Activated CD4-positive, alpha-beta T cell treated with anti-CD3 and anti-CD28 coated beads for 24 hours (primary cell): ENCODE results near the gene TTLL8.

ENCODE experiments used
- DNase-seq, 2 donors: peaks; one replicate each; pipeline ENCODE4 v3.0.0-alpha.2; 2020; ENCODE audit warnings: low read depth in 2 of 2

TTLL8 gene

DNA sequence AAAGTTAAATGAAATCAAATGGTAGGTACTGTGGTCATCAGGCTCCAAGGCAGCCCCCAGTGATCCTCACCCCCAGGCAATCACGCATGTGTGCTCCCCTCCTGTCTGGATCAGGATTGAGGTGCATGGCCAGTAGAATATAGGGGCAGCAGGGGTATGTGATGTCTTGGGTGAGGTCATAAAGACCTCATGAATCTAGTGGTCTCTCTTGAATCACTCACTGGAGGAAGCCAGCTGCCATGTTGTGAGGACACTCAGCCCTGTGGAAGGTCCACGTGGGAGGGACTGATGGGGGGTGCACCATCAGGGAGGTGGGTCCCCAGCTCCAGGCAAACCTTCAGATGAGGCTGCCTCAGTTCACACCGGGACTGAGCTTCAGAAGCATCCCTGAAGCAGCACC, 38.8 kb downstream of the TTLL8 start:
- no peak for DNase-seq

DNA sequence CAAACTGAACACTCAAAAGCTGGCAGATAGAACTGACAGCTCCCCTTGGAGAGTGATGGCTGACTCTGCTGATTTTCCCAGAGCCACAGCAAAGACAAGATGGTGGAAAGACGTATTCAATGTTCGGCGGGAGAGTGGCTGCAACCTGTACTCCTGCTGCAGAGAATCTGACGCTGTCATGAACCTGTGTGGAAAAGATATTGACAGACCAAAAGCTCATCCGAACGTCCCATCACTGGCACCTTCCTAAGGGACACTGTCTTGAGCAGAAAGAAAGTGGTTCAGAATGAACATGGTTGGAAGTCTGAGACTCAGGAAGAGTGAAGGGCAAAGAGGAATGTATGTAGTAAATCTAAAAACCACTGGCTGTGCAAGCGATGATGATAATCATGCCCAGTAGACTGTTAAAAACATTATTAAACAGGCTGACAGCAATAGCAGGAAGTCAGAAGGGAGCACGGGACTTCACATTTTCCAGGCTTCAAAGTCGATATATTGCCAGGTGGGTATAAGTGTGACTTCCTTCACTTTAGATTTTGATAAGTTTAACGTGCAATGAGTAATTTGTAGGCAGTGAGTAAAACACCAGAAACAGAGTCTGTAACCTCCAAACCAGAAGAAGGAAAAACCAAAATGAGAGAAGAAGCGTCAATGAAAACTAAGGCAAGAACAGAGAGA, 39.4 kb downstream of the TTLL8 start:
- DNase-seq = no peak

- no peak for DNase-seq
Measured at GRCh38 chr22:50017701-50018224, 40.3 kb downstream of the TTLL8 start.

DNA sequence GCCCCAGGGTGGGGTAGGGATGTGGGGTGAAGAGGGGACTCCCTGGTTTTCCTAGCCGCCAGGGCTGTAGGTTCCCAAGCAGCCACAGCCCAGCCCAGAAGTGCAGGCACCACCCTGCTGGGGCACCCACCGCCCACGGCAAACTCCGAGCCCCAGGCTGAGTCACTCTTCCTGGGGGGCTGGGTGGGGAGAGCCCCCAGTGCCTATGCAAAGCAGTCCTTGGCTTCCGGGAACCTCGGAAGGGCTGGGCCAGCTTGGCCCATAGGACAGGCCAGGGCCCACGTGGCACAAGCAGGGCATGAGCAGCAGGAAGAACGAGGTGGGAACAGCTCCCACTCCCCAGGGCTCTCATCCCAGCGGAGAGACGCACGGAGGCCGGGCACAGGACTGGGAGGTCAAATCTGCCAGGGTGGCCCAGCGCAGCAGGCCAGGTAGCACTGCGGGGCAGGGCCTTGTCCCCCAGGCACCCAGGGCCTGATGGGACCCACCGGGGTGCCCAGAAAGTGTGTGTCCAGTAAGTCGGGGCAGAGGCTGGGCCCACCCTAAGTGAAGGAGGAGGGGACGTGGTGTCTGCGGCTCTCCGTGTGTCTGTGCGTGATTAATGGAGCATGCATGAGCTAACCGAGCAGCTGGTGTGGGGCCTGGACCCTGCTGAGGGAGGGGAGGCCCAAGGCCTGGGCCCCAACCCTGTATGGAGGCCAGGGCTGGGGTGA, 41.0 kb downstream of the TTLL8 start:
- peak; percentile 69 to 80 for DNase-seq

DNA sequence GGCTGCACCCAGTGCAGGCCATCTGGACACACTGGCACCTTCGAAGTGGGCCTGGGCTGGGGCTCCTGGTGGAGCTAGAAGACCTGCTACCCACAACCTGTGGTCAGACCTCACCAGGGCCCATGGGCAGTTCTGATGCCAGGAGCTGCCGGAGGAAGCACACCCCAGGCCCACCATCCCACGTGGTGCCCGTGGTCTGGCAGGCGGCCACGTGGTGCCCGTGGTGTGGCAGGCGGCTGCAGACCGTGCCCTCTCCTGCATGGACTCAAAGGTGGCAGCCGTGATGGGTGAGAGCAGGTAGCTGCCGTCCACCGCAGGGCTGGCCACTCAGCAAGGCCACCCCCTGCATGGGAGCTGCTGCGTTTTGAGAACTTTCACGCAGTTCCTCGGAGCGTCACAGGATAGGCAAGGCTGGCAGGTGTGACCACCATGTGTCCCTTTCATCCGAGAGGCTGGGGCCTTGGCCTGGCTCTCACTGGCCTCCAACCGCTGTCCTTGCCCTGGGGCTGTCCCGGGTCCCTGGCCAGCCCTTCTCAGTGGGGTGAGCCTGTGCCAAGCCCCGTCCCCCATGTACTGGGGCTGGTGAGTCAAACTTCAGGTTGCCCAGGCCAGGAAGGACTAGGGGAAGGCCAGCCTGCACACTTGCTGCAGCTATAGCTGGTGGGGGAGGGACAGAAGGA, 41.6 kb downstream of the TTLL8 start:
- no peak for DNase-seq

DNA sequence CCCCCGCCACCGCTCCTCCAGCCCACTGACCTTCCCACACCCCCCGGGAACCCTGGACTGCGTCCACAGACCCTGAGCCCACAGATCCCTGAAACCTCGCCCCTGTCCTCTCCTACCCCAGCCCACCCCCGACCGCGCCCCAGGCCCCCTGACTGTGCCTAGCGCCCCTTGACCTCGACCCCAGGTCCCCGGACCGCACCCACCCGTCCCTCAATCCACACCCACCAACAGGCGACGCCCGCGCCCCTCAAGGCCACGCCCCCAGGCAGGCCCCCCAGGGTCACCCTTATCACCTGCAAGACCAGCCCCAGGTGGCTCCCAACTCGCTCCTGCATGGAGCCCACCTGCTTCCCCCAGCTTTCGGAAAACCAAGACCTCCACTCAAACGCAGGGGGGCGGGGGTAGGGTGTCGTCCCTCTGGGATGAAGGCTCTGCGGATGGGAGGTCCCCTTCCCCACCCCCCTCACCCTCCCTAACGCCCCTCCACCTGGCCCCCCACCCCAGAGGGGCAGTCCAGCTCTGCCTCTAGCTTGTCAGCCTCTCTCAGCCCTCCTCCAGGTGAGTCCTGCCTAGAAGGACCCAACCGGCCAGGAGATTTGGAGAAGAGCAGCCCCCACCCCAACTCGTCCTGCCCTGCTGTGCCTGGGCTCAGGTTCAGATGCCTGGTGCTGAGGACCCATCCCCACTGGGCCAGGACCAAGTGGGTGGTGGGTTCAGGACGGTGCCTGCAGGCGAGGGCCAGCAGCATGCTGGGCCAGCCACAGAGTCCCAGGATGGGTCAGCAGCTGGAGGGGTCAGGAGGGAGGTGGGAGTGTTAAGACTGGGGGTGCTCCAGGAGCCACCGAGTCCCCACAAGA, 42.4 kb downstream of the TTLL8 start:
- DNase-seq = no peak

DNA sequence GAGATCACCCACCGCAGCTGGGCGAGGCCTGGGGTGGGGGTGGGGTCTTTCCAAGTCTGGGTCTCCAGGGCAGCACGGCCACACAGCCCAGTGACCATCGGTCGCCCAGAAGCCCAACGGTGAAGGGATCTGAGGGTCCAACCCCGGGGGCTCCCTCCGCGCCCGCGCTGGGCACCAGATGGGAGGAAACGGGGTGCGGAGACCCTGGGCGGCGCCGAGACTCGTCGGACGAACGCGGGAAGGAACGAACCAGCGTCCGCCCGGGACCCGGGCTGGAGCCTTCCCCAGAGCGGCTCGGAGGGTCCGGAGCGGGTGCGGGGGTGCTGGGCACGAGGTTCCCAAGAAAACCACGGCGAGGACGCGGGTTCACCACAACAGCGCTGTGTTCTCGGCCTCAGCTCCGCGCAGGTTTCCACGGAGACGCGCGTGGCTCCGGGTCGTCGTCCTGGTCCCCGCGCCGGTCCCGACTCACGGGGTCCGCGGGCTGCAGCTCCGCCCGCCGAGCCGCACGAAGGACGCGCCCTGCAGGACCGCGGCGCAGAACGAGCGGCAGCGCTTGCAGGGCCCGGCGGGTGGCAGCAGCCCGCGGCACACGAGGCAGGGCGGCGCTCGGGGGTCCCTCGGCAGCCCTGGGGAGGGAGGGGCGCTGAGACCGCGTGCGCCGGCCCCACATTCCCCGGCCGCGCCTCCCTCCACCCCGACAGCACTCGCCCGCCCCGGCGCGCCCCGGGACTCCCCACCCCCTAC, 43.3 kb downstream of the TTLL8 start:
- no peak for DNase-seq

GRCh38 chr22:50014053-50014501, 44.0 kb downstream of the TTLL8 start:
- no peak for DNase-seq

DNA sequence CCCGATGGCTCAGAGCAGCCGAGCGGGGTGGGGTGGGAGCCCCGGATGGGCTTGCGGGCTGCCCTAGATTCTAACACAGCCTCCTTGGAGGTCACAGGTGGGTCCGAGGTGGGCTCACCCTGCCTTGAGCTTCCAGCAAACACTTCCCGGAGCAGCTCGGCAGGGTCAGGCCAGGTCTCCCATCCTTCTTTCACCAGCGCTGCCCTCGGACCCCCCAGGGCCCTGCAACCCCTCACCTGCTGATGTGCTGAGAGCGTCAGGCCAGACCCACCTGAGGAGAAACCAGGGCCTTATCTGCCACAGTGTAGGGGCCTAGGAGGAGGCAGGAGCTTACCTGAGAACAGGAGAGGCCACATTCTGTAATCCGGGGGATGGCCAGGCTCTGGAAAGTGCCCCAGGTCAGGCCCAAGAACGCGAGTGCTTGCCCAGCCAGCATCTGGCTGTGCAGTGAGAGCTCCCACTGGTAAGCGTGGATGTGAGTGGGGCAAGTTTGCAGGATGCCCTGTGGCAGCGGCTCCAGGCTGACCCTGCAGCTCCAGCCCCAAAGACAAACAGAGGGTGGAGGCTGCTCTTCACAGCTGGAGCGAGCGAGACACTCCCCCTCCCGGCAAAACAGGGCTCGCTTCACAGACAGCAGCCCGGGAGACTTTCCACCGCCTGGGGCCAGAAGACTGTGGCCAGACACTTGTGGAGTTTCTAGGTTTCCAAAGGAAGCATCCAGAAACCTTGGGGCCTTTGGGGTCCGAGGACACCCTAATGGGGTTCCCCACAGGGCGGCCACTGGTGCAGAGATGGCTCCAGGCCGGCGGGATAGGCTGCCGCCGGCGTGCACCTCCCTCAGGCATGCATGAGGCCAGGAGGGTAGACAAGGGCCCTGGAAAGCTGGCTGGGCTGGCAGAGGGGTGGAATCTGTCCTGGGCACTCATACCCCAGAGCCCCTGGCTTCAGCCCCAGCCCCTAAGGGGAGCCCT, 45.6 kb downstream of the TTLL8 start, which contains the start of gene IL17REL:
Gene IL17REL (minus strand): TSS at position 555 of the 971 bp plus-strand sequence. CDS start 119 bp downstream, at position 436.
- DNase-seq = no peak

DNA sequence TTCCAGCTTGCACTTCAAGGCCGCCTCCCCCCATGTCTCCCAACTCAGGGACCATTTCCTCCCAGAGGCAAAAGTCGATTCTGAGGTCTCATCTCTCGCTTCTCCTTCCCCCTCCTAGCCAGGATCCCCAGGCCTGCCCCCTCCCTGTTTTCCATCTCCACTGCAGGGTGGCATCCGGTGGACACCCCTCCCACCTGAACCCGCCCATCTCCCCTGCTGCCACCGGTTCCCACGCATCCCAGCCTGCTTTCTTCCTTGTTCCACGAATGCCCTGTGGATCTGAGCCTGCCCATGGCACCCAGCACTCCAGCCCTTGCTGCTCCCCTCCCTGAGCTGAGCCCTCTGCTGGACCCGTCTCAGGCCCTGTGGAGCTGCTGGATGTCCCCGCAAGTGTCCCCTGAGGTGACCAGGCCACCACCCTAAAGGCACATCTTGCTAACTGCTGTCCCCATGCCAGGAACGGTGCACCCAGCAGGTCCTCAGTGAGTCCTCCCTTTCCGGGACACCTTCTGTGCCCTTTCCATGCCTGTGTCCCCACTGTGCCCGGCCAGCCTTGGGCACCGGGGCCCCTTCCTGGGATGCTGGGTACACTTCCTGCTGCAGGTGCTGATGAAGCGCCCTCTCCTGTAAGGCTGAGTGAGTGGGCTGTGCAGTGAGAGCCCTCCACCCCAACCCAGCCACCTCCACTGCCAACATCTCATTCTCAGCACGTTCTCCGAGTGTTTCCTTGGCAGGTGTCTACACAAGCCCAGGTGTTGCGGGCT, 46.5 kb downstream of the TTLL8 start:
- DNase-seq = no peak

DNA sequence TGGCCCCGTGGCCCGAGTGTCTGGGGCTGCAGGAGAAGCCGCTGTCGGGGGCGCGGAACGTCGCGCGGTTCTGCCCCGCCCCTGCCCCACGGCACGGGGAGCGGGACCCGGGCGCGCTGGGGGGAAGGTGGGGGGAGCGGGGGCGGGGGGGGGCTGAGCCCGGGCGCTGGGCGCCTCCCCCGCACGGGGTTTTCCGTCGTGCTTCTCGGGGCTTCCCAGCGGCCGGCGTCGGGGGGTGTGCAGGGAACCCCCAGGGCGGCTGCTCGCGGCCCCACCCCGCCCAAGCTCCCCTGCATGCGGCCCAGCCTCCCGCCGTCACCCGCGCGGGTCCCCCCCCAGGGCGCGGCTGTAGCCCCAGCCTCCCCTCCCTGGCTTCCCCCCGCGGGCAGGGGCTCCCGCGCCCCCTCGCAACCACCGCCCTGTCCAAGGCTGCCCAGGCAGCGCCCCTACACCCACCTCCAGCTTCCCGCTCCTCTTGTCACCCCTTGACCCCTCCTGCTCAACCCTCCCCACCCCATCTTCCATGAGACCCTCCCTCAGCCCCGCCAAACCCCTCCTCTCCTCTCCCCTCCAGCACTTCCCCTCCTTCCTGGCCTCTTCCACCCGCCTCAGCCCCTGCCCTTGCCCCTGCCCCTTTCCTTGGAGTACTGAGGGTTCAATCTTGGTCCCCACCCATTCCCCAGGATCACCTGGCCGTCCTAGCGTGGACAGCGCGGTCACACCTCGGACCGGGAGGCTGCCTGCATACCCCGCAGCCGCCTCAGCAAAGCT, 47.2 kb downstream of the TTLL8 start:
- DNase-seq = no peak

- no peak for DNase-seq
Measured at GRCh38 chr22:50009765-50010675, 48.1 kb downstream of the TTLL8 start.

DNA sequence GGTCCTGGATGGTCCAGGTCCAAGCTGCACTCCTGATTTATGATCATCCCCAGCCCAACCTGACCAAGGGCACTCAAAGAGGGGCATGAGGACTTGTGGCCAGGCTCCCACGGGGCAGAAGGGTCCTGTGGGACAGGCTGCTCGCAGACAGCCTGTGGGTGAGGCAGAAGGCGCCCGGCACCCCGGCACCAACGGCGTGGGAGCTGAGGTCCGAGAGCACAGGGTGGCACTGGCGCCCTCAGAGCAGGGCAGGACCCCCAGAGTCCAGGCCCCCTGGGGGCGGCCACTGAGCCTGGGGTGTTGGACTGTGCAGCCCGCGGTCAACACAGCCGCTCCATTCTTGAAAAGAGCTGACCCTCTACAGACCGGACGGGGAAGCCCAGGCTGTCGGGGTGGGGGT, 48.8 kb downstream of the TTLL8 start:
- no peak for DNase-seq

DNA sequence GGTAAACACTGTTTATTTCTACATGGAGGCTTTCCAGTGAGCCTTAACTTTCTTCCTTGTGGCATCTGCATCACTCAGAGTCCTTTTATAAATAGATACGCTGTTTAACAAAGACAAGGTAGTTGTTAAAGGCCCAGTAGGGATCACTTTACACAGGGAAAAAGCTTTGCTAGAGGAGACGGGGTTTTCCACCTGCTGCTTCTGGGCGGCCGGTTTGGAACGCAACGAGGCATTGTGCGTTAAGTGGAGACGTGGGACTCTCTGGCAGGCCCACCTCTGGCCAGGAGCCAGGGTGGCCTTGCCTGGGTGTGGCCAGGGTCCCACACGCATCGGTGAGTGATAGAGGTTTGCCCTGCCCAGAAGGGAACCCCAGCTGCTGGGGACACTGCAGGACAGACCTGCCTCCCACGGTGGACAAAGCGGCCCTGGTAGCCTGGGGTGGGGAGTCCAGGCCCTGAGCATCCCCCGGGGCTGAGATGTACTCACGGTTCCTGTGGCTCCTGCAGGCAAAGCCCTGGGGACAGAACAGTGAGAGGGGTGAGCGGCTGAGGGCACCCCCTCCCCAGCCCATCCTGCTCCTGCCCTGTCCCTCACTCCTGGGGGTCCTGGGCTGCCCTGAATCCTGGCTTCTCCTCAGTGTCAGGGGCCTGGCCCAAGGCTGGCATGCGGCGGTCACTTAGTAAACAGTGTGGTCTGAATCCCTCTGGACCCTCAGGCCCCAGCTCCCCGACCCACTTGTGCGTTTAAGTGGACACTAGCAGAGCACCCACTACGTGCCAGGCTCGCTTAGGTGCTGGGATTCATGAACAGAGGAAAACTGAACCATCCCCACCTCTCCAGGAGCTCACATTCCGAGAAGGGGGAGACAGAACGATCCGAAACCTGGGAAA, 49.7 kb downstream of the TTLL8 start:
- DNase-seq = no peak

GRCh38 chr22:50007057-50007511, 51.0 kb downstream of the TTLL8 start:
- DNase-seq = no peak

DNA sequence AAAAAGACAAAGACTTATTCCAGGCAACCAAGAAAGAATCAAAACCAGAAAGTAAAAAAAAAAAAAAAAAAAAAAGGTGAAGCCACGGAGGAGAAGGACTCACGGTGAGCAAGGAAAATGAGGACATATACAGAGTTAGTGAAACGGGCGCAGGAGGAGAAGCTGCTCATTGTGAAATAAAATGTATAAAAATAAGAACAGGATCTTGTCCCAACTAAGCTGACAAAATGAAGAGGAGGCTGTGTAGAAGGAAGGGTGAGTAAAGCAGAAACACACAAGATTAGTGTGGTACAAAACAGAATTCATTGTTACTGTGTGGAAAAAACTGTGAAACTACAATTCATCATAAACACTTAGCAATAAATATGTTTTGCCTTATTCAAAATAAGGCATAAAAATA, 53.2 kb downstream of the TTLL8 start:
- no peak for DNase-seq
